Testis (tissue), 2 donors: ENCODE data around the gene EFNA5.

Experiments used
- CTCF ChIP-seq, 3 experiments: fragments of 450-650 bp in 2 of 3; fragments of 200-600 bp in 1 of 3; sonication (generic) in 1 of 3; IDR thresholded peaks; one replicate each; pipeline ENCODE4 v1.5.1; 2016 to 2019; ENCODE audit warnings: antibody characterized with exemption in 3 of 3, mild to moderate bottlenecking in 2 of 3, moderate library complexity in 1 of 3
- POLR2A ChIP-seq: fragments of 450-650 bp; IDR thresholded peaks from one replicate; pipeline ENCODE4 v1.6.1; 2017; ENCODE audit warnings: antibody characterized with exemption, mild to moderate bottlenecking, moderate library complexity

GRCh38 chr5:107422494-107422893 lies 248.2 kb downstream of the EFNA5 start:
- TF ChIP-seq CTCF (IDR thresholded peaks at IDR 0.05) (no peak), POLR2A (no peak)
